ENCODE data around the gene MGAT4B.
"Not testable (repeated sequence)": the region's sequence is repeated elsewhere in the genome, so short reads cannot be mapped to it uniquely, and the experiment has no call there.

Gene MGAT4B

DNA sequence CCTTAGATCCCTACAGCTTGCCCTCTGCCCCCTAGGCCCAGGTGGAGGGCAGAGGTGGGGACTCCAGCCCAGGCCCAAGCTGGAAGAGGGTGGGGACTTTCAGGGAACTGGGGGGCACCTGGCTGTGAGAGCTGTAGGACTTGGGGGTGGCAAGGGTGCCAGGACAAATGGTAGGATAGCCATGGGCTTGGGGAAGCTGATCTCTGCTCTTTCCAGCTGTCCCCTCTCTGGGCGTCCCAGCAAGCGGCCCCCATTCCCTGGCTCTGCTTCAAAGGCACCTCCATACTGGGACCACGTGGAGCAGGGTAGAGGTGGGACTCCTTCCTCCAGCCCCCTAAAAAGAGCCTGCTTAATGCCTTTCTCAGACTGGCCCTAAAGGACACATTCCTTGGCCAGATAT lies 12.5 kb downstream of the MGAT4B start:
- DNase-seq, result no peak

DNA sequence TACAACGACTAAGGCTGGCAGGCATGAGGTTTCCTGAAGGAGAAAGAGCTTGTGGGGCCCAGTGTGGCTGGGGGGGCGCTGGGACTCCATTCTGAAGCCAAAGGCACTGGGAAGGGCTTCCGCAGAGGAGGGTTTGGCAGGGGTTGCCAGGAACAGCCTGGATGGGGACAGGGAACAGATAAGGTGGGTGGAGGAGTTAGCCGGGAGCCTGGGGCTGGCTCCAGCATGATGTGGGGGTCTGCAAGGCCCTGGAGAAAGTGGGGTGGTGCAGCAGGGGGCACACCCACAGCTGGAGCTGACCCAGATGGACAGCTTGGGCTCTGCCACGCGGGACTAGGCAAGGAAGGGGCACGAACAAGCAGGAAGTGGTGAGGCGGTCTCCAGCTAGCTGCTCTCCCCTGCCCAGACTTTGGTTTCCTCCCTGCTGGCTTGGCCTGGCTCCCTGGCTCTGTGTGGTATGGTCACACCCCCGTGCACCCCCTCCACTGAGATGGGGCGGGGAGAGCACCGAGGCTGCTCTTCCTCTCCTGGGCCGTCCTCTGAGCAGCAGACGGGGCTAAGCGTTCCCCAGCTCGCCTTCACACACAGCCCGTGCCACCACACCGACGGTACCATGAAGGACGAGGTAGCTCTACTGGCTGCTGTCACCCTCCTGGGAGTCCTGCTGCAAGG lies 13.1 kb downstream of the MGAT4B start, which contains the start of gene LTC4S:
LTC4S (plus strand) TSS at position 519 of the 672 bp plus-strand sequence; CDS start at position 614, 95 bp downstream.
- DNase-seq, result peak; percentile 50 to 55

DNA sequence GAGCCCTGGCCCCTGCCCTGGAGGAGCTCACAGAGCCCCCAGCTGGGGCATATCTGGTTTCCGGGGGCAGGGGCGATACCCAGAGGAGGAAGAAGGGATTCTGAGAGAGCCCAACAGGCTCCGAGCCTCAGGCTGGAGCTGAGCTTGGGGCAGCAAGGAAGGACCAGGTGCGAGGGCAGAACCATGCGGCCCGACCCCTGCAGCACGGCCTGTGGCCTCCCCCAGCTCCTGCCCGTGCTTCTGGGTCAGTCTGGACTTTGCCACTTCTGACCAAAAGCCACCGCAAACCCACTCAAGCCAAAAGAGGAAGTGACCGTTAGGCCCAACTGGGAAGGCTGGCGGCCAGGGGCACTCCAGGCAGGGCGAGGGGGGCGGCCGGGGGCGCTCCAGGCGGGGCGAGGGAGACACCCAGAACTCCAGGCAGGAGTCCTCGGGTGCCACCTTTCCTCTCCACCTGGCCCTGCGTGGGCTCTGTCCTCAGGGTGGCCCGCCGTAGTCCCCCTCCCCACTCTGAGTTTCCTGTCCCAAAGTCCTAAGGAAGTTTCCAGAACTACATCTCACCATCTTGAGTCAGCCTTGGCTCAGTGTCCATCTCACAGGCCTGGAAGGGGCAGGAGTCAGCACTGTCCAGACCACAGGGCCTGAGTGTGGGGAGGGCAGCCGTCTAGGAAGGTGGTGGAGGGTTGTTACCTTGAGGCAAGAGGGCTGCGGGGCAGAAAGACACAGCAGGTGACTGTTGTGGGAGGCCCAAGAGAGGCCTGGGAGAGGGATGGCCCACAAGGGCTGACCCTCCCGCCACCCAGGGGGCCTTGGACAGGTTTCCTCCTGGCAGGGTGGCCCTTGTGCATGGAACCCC lies 13.8 kb downstream of the MGAT4B start:
- no peak for DNase-seq

DNA sequence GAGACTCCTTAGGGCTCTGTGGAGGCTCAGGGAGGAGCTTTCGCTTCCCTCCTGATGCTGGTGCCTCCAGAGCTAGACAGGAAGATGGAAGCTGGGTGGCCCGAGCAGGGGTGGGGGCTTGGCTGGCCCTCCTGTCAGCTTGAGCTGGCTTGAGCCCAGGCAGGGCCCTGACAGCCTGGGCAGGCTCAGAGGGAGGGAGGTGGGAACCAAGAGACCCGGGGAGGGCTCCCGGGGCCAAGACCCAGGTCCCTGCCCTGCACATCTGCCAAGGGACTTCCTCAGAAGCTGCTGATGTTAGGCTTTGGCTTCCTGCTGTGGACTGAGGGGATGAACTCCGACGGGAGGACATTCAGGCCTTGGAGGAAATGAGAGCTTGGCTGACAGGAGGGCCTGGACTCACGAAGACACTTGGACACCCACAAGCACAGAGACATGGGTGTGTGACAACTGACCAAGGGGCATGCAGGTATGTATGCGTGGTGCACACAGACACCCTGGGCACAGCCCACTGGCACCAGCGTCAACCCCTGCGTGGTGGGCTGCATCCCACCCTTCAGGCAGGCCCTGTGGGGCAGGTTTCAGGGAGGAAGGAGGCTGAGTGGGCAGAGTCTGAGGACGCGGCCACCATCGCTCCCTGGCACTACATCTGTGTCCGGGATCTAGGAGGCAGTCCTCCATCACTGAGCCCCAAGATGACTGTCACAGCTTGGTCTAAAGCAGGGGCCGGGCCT lies 14.6 kb downstream of the MGAT4B start:
- peak in 1 of 2 donors; percentile 22 for DNase-seq

DNA sequence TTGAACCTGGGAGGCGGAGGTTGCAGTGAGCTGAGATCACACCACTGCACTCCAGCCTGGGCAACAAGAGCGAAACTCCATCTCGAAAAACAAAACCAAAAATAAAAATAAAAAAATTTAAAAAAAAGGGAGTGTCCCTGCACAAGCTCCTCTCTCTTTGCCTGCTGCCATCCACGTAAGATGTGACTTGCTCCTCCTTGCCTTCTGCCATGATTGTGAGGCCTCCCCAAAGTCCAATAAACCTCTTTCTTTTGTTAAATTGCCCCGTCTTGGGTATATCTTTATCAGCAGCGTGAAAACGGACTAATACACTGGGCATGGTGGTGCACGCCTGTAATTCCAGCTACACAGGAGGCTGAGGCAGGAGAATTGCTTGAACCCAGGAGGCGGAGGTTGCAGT lies 17.4 kb downstream of the MGAT4B start:
- DNase-seq, result not testable (repeated sequence)

DNA sequence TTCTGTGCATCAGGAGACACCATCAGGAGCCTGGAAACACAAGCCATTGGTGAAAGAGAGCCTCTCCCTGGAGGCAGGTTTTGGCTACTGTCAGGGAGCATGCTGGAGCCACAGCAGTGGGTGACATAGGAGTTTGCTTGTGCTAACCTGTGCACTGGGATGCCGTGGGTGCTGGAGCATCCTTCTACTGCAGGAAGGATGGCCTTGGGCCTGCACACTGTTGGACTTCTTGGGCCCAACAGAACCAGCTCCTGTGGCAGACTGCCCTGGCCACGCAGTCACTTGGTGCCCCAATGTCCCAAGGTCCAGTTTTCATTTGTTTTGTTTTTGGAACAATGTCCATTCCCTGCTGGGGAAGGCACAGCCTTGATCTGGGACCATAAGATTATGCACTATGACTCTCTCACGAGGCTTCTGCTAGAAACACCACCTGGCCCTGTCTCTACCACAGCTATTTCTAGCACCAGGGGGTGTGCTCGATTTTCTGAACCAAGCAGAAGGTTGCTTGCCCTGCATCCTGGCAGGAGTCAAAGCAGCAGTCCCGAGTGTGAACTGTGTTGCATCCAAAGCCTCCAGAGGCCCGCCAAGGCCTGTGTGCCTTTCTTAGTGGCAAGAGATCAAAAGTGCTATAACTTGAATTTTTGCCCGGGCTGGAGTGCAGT lies 18.3 kb downstream of the MGAT4B start:
- DNase-seq, result no peak

DNA sequence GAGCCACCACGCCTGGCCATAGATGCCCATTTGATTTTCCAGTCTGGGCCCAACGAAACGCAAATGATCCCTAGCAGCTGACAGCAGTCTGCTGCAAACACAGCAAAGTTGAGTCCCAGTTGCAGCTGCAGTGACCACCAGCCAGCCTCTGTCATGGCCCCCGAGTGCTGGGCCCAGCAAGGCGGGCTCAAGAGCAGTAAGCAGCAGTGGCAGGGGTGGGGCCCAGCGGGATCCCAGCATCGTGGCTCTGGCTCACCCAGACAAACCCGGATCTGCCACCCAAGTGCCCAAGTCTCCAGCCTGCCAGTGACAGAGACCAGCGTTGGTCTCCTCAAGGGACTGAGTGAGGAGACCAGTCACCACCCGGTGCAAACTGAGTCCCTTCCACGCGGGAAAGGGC lies 19.8 kb downstream of the MGAT4B start:
- no peak for DNase-seq

DNA sequence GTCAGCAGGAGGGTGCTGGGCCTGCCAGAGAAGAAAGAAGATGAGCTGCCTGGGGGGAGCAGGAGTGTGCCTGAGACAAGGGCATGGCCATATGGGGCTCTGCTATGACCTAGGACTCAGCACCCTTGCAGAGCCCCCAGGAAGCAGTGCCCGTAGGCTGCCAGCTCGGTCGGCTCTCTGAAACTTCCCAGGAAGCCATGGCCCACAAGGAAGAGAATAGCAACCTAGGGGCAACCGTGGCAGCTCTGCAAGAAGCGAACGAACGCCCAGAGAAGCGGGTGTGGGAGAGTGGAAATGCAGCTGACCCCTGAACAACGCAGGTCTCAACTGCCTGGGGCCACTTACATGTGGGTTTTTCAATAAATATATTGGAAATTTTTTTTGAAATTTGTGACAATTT lies 23.5 kb downstream of the MGAT4B start:
- no peak for DNase-seq

DNA sequence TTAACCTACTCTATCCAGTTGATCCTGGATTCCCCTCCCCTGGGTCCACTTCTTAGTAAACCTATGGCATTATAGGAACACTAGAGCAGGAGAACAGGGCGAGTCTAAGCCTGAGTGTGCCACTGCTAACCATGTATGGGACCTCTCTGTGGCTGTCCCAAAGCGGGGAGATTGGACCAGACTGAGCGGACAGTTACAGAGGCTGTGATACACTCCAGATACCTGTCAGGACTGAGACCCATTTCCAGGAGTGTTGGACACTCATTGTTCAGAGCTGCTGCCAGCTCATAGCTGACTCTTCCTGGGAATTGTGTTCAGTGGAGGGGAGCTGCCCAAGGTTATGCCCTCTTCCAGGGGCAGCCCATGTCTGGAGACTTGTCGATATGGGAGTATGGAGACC lies 24.8 kb downstream of the MGAT4B start:
- no peak for DNase-seq

DNA sequence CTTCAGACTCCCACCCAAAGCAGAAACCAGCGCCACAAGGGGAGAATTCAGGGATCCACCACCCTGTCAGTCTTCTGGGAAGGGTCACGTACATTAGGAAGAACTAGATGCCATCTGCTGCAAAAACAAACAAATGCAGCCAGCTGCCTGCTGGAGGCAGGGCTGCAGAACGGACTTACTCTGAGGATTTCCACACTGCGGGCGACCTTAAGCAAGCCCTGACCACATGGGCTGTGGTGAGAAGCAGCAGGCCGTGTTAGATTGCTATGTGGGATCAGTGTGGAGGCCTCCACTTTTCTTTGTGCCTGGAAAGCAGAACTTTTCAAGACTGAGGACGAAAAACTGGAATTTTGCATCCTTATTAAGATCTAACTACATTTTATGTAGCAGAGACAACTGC lies 26.3 kb downstream of the MGAT4B start:
- DNase-seq, result no peak

DNA sequence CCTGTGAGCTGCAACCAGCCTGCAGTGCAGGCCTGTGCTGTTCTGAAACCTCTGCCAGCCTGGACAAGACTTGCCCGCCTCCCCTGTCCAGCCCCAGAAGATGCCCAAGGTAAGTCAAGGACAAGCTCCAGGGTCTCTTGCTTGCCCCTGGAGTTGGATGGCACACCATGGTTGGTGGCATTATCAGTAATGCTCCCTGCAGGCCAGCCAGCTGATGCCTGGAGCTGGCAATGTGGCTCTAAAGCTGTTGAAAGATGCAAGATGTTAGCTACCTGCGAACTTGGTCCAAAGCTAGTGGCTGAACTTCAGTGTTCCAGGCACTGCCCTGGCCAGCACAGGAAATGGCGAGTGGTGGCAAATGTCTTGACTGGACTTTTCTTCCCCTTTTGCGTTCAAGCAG lies 26.8 kb downstream of the MGAT4B start:
- no peak for DNase-seq

DNA sequence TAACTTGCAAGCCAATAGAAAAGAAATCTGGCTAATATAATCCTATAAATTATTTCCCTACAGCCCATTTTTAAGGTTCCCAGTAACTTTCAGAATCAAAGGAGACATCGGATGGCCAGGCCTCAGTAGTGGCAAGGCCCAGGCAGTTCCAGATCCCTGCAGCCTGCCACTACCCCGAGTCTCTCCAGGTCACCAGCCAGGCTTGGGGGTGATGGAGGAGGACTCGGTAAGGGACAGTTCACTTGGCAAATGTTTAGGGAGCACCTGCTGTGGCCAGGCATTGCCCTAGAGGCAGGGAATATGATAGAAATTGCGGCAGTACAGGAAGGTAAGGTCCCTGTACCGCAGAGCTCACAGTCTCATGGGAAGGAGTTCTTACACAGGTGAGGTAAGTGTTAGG lies 28.1 kb downstream of the MGAT4B start:
- no peak for DNase-seq

DNA sequence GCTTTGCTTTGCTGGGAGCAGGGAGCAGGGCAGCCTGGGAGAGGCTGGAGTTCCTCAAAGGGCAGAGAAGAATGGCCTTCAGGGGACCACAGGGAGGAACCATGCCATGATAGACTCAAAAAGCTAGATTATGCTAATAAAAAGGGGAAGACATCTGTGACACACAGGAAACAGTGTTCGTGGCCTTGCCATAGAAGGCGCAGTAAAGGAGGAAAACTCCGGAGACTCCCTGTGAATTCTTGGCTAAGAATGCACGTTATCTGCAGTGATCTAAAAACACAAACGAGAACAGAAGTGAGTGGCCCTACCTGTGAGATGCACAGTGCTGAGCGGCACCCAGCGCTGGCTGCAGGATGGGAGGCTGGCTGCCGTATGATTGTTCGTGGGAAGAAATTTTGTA lies 28.8 kb downstream of the MGAT4B start:
- no peak for DNase-seq

DNA sequence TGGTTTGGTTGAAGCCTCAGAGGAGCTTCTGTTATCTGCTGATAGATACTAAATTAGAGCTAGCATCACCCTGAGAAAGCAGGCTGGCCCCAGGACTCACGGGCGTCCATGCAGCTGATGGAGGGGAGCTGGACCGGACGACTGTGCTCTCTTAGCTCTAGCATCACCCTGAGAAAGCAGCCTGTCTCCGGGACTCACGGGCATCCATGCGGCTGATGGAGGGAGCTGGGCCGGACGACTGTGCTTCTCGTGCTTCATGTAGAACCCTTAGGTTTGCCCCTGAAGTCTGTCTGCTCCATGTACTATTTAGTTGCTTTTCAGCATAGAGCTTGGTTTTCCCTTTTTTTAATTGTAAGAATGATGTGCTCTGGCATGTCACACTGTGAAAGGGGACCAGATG lies 29.2 kb downstream of the MGAT4B start:
- no peak for DNase-seq

DNA sequence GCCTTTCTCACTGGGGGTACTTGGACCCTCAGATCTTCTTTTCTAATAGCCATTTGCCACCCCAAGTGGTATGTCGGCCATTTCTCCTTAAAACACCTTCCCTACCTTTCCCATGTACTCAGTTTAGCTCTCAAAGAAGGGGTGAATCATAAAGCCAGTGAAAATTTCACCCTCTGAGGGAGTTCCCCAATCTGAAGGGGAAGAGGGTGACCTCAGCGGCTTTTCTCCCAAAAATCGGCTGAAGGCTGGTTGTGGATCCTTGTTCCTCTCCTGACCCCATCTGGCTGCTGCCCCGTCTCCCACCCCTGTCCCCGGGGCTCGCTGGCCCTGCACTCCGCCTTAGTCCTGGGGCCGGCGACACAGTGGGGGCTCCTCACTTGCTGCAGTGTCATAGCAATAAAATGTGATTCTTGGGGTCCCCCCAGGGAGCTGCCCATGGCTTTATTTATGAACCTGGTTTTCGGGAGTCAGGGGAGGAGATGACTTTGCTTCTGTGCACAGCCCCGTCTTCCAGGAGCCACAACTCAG lies 30.2 kb downstream of the MGAT4B start:
- DNase-seq, result no peak

DNA sequence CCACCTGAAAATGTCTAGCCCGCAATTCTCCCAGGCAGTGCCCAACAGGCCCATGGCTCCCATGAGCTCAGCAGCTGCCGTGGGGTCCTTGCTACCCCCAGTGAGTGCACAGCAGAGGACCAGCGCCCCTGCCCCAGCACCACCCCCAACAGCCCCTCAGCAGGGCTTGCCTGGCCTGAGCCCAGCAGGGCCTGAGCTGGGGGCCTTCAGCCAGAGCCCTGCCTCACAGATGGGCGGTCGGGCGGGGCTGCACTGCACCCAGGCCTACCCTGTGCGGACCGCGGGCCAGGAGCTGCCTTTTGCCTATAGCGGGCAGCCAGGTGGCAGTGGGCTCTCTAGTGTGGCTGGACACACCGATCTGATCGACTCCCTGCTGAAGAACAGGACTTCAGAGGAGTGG lies 32.2 kb downstream of the MGAT4B start:
- DNase-seq, result no peak

DNA sequence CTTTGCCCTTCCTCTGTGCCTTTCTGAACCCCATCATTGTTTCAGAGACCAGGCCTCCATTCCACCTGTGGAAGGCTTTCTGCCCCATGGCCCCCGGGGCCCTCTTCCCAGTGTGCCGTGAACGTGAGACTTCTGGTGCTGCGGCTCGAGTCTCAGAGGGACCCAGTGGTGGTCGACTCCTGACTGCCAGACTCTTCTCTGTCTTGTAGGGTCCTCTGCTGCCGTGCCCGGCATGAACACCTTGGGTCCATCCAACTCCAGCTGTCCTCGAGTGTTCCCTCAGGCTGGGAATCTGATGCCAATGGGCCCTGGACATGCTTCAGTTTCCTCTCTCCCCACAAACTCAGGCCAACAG lies 33.0 kb downstream of the MGAT4B start:
- DNase-seq, result no peak

DNA sequence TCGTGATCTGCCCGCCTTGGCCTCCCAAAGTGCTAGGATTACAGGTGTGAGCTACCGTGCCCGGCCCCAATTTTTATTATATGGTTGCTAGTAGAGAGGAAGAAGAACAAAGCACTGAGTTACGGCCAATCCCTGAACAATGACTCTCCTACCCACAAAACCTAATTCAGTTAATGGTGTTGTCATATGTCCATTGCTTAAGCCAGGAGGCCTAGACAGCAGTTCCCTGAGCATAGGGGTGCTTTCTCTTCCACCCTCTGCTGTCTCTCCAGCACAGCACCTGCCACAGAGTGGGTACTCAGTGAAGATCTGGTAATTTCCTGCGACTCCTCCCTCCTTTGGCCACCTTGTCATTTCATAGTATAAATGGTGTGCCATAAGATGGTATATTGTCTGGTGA lies 34.3 kb downstream of the MGAT4B start:
- DNase-seq, result no peak

DNA sequence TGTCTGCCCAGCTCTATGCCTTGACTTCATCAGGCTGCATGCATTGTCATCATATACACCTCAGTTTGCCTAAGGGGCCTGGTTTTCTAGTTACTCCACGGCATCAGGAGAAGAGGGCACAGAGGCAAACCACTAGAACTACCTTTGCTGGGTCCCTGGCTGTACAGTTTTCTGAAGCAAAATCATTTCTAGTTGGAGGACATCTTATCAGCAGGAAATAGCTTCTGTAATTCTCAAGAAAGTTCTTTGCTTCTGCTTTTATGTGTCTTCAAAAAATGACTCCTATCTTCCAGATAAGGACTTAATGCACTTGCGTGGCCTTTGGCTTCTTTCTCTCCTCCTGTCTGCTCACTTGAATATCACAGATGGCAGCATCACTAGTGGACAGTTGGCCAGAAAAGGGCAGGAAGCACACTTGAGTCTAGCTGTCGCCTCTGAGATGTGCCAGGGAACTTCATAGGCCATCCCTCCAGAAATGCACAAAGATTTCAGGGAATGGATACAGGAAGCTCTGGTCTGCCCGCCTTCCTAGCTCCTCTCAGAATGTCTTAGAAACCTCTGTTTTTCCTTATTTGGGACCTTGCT lies 35.3 kb downstream of the MGAT4B start:
- DNase-seq, result no peak

DNA sequence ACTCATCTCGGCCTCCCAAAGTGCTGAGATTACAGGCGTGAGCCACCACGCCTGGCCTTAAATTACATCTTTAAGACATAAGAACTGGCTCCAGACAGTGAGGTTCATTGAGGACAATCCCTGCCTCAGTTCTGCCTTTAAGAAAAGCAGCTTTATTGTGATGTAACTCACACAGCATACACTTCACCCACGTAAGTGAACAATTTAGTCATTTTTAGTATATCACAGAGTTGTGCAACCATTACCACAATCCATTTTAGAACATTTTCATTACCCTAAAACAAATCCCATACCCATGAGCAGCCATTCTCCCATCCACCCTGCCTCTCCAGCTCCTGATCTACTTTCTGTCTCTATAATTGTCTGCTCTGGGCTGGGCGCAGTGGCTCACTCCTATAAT lies 36.9 kb downstream of the MGAT4B start:
- no peak for DNase-seq

DNA sequence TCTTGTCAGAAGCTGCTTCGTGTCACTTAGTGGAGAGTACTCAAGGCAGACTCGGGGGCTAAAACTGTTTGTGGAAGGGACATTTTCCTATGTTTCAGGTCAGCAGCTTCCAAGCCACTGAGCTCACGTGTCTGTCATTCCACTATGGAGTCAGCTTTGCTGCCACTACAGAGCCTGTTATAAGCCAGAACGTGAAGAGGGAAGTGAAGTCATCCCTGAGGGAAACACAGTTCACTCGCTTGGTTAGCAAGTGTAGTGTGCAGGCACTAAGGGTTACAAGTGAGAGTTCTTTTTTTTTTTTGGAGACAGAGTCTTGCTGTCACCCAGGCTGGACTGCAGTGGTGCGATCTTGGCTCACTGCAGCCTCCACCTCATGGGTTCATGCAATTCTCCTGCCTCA lies 37.4 kb downstream of the MGAT4B start:
- DNase-seq, result no peak

DNA sequence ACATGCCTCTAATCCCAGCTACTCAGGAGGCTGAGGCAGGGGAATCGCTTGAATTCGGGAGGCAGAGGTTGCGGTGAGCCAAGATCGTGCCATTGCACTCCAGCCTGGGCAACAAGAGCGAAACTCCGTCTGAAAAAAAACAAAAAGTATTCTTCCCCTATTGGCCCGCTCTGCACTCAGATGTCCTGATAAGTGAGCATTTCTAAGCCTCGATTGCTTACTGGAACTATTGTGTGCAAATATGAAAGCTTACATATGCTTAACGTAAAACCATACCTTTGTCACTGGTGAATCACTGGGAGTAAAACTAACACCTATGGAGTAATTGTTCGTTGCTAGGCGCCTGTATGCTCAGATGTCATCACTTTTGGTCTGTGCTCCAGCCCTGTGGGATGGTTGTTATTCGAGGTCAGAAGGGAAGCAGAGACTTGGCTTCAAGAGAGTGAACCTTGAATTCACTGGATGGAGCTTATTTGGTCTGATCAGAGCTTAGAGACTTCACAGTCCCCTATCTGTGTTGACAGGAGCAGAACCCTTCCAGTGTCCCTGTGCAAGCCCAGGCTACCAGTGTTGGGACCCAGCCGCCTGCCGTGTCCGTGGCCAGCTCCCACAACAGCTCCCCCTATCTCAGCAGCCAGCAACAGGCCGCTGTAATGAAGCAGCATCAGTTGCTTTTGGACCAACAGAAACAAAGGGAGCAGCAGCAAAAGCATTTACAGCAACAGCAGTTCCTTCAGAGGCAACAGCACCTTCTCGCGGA lies 38.2 kb downstream of the MGAT4B start:
- no peak for DNase-seq
